Measurements from ENCODE around the gene NDUFA7.
A peak's percentile ranks its signal among the peaks of the same experiment; 100 is the strongest.
"Not testable (repeated sequence)": the region's sequence is repeated elsewhere in the genome, so short reads cannot be mapped to it uniquely, and the experiment has no call there.

Gene NDUFA7

DNA sequence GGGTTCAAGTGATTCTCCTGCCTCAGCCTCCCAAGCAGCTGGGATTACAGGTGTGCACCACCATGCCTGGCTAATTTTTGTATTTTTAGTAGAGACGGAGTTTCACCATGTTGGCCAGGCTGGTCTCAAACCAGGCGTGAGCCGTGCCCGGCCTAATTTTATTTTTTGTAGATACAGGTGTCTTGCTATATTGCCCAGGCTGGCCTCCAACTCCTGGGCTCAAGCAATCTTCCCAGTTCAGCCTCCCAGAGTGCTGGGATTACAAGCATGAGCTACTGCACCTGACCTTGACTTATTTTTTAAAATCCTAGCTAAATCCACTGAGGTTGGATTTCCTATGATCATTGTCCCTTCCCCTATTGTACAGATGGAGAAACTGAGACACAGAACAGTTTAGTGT lies 20.3 kb upstream of the NDUFA7 start:
- DNase-seq, result not testable (repeated sequence)

- DNase-seq, result no peak
These were observed 19.3 kb upstream of the NDUFA7 start for GRCh38 chr19:8340341-8341096.

DNA sequence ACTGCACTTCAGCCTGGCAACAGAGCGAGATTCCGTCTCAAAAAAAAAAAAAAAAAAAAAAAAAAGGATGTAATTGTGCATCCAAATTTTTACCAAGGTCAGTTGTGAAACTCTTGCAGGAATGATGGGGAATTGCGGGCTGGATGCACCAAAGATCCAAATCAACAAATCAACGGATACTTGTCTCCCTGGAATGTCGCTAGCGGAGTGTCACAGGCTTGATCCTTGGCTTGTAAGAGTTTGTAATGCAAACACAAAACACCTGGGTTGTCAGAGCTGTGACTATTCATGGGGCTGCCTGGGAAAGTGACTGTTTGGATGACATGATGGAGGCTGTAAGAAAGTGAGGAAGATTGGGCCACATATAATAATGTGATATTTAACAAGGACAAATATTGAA lies 17.7 kb upstream of the NDUFA7 start:
- DNase-seq, result no peak

DNA sequence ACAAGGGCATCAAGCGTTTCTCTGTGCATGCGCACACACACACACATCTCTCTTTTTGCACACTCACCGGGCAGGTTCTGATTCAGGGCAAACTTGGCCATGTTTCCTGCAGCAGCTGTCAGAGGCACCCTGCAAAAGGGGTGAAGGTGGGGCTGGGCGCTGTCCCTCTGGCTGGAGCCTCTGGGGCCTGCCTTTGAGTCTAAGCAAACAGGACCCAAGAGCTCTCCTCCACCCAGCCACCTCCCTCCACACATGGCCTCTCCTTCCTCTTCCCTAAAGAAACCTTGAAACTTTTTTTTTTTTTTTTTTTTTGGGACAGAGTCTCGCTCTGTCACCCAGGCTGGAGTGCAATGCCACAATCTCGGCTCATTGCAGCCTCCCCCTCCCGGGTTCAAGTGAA lies 16.6 kb upstream of the NDUFA7 start:
- DNase-seq, result no peak

DNA sequence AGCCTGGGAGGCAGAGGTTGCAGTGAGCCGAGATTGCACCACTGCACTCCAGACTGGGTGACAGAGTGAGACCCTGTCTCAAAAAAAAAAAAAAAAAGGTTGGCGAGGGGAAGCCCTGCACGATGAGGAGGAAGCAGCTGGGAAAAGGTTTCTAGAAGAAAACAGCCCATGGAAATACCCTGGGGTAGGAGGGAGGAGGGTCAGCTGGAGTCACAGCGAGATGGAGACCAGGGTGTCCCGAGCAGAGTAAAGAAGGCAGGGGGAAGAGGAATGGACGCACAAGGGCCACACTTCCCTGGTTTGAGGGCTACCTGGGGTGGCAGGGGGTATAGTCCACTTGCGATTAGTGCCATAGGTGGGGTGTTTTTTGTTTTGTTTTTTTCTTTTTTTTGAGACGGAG lies 15.5 kb upstream of the NDUFA7 start:
- DNase-seq, result no peak

DNA sequence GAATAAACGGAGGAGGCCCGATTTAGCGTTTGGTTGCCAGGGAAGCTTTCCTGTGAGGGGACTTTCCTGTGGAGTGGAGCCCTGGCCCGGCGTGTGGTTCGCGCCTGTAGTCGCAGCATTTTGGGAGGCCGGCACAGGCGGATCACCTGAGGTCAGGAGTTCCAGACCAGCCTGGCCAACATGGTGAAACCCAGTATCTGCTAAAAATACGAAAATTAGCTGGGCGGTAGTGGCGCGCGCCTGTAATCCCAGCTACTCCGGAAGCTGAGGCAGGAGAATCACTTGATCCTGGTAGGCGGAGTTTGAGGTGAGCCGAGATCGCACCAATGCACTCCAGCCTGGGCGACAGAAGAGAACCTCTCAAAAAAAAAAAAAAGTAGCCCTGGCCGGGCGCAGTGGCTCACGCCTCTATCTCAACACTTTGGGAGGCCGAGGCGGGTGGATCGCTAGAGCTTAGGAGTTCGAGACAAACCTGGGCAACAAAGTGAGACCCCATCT lies 14.9 kb upstream of the NDUFA7 start:
- DNase-seq, result no peak

DNA sequence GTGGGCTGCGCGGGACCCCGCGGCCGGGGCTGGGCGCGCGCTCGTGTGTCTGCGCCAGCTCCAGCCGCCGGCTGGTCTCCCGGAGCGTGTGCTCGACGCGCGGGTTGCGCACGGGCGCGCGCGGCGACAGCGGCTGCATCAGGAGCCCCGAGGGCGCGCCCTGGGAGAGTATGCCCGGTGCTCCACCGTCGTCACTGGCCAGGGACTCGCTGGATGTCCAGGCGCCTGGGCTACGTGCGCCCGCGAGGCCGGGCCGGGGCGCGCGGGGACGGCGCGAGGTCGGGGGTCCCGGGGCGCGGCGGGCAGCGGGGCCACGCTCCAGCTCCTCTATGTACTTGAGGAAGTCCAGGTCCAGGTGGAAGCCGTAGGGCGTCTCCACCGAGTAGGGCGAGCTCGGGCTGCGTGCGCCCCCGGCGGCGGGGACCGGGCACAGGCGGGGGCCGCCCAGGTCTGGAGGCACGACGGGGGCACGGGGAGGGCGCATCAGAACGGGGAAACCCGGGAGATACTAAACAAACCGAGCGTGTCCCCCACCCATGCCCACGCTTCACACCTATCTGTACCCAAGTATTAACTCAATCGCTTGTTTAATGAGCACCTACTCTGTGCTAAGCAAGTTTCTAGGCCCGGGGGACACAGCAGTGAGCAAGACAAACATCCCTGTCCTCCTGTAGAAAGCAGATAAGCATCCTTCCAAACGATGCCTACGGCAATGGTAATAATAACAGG lies 14.3 kb upstream of the NDUFA7 start:
- DNase-seq, result no peak

DNA sequence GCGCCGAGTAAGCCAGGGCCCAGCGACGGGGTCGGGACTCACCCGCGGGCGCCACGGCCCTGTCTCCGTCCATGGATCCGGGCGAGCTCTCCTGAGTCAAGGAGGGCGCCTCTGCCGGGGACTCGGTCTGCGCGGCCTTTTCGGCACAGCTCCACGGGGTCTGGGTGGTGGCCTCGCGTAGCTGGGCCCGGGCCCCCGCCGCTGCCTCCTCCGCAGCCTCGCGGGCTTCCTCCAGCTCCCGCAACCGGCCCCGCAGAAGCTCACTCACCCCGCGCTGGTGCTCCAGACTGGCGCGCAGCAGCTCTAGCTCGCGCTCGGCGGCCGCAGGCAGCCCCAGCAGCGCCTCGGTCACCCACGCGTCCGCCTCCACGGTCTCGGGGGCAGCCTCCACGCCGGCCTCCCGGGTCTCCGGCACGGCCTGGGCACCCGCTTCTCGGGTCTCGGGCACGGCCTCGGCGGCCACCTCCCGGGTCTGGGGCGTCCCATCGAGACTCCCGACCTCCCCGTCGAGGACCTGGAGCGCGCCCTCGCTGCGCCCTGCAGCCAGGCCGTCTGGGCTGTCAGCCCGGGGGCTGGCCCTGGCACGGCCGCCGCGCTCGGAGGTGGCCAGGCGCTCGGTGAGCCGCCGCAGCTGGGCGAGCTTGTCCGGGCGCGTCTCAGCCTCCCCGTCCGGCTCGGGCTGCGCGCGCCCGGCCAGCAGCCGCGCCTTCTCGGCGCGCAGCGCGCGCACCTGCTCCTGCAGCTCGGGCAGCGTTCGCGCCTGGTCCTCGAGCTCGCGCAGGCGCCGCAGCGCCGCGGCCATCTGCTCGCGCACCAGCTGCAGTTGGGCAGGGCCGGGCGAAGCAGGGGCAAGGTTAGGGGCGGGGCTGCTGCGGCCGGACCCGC lies 13.5 kb upstream of the NDUFA7 start:
- no peak for DNase-seq

GRCh38 chr19:8333767-8334457 lies 12.7 kb upstream of the NDUFA7 start:
- DNase-seq, result no peak

GRCh38 chr19:8332976-8333766 lies 12.0 kb upstream of the NDUFA7 start:
- DNase-seq, result no peak

DNA sequence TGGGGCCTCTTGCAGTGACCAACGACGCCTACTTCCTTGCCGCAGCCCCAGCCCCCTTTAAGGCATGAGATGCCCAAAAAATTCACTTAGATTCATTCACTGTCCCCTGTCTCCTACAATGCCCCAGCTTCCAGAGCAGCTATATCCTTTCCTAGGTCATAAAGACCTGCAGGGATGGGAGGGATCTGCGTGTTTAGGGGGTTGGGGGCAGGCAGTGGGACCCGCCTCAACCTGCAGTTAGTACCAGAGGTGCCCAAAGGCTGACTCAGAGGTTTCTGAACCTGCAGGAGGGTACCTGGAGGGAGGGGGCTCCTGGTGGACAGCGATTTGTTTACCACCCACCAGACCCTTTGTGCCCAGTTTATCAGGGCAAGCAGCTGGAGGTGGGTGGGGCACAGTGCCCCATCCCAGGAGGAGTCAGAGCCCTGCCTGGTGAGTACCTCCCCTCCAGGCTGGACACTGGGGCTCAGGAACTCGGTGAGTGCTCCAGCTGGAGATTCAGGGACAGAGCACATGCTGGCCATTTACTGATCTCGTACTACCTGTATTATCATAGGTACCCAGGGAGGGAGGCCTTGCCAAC lies 10.2 kb upstream of the NDUFA7 start:
- no peak for DNase-seq

DNA sequence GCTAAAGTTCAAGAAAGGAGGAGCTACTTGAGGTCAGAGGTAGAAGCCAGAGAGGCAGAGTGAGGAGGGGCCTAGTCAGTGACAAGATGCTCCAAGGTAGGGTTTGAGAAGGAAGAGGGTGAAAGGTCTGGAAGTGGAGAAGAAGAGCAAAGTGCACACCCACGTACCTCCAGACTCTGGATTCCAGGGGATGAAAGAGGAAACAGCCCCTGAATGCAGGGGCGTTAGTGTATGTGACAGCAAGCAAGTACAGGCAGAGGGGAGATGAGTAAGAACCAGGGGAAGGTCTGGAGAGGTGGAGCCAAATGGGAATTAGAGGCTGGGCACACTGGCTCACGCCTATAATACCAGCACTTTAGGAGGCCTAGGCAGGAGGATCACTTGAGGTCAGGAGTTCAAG lies 8.8 kb upstream of the NDUFA7 start:
- no peak for DNase-seq

DNA sequence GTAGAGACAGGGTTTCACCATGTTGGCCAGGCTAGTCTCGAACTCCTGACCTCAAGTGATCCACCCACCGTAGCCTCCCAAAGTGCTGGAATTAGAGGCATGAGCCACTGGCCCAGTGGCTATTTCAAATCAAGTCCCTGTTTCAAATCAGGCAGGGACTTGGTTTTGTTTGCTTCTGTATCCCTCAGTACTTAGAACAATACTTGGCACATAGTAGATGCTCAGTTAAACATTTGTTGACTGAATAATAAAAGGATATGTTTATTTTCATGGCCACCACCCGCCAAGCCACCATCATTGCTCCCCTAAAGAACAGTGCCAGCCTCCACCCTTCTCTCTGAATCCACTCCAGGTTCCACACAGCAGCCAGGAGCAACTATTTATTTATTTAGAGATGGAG lies 4.3 kb upstream of the NDUFA7 start:
- DNase-seq, result no peak

- DNase-seq, result peak in 1 of 6 experiments; percentile 13
These were observed 3.2 kb upstream of the NDUFA7 start for GRCh38 chr19:8324186-8325050.

DNA sequence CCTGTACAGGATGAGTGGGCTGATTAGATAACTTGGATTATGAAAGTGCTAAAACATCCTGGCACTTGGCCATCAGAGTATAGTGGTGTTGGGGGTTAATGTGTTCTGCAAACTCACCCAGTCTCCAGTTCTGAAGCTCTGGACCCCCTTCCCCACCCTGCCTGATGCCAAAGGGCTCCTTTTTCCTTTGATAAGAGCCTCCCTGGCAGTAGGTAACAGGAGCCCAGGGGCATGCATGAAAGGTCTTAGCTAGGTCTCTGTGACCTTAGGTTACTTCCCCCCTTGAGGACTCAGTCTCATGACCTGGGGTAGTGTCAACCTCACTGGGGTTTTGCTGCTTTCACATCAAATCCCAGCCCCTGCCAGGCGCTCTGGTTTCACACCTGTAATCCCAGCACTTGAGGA lies 2.6 kb upstream of the NDUFA7 start:
- no peak for DNase-seq

- DNase-seq, result no peak
These were observed 1.4 kb upstream of the NDUFA7 start for GRCh38 chr19:8322638-8322997.

GRCh38 chr19:8321986-8322637 lies 937 bp upstream of the NDUFA7 start:
- DNase-seq, result no peak

DNA sequence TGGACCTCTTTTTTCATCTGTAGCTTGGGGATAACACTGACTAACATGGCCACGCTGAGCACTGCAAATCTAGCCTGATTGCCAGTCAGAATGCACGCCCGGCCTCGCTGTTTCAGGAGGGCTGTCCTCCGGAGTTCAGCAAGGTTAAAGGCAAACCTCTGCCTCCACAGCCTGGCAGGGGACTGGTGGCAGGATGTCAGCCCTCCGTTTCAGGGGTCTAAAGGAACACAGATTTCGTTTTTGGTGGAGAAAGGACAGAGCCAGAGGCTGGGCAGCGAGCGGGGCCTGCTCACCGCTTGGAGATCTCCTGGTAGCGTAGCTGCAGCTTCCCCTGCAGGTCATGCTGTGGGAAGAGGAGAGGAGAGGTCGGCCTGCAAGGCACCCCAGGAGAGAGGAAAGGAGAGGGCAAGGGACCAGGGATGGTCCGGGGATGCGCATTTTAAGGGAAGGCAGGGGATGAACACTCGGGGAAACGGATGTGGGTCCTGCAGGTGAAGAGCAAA lies 560 bp downstream of the NDUFA7 start:
- peak in 2 of 6 experiments; percentile 13 to 39 for DNase-seq

DNA sequence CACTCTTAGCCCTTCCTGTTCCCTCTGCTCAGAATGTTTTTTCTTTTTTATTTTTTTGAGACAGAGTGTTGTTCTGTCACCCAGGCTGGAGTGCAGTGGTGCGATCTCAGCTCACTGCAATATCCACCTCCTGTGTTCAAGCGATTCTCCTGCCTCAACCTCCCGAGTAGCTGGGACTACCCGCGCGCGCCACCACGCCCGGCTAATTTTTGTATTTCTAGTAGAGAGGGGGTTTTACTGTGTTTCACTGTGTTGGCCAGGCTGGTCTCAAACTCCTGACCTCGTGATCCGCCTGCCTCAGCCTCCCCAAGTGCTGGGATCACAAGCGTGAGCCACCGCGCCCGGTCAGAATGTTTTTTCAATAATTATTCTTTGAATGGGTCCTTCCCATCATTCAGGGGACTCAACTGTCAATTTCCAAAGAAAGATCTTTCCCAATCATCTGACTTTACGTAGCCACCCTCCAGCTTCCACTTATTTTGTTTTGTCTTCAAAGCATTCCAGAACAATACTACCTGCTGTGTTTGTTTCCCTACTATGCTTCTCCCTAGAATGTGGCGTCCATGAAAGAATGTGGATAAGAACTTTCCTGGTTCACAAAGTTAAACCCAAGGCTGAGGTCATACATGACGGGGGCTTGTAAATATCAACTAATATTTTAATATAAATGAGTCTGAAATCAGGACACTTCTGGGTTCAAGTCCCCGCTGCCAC lies 1.2 kb downstream of the NDUFA7 start:
- no peak for DNase-seq
